H1 (cell line): Measurements from ENCODE around the gene CLUH. TPM values are rescaled to one million over a fixed set of nuclear protein-coding genes. Genes with fewer than 3 reads are reported as not detected.

Experiments
- CTCF ChIA-PET: fragments of 300-600 bp; sonication (Branson Sonifier 250); formaldehyde crosslinking; loops from one replicate; lab custom pipeline; 2021; ENCODE audit not compliant: partially characterized antibody; lab: Charles Lee
- POLR2A ChIA-PET: fragments of 300-600 bp; sonication (Branson Sonifier 250); formaldehyde crosslinking; loops from one replicate; lab custom pipeline; 2021; ENCODE audit warnings: inconsistent platforms; ENCODE audit not compliant: partially characterized antibody; lab: Charles Lee
- DNase-seq, 2 experiments: peaks; one replicate each; pipeline versions ENCODE4 v3.0.0 to v3.0.0-alpha.2; 2010 to 2022; ENCODE audit warnings: low spot score in 2 of 2, low read depth in 1 of 2, mixed read lengths in 1 of 2
- FAIRE-seq: peaks from 2 replicates; lab custom pipeline; 2011; peaks lifted over from hg19 to GRCh38; lab: Jason Lieb, UNC
- H2AFZ ChIP-seq: 2 replicates; pipeline ENCODE4 v1.8.1; 2012; ENCODE audit warnings: low read length, inconsistent platforms
- H2AK5ac ChIP-seq: 2 replicates; pipeline ENCODE4 v1.6.1; 2013; ENCODE audit warnings: low read depth, low read length
- H2BK120ac ChIP-seq: replicated peaks from 2 replicates; pipeline ENCODE3; 2013; ENCODE audit warnings: low read depth, low read length, inconsistent platforms
- H2BK12ac ChIP-seq: 2 replicates; pipeline ENCODE4 v1.6.1; 2013; ENCODE audit warnings: low read depth, low read length
- H2BK15ac ChIP-seq: 2 replicates; pipeline ENCODE4 v1.6.1; 2013; ENCODE audit warnings: low read length
- H2BK20ac ChIP-seq: 2 replicates; pipeline ENCODE4 v1.6.1; 2013; ENCODE audit warnings: low read length
- H2BK5ac ChIP-seq: 2 replicates; pipeline ENCODE4 v1.6.1; 2013; ENCODE audit warnings: low read depth, low read length
- H3K14ac ChIP-seq: 2 replicates; pipeline ENCODE4 v1.6.1; 2013; ENCODE audit warnings: inconsistent platforms; ENCODE audit not compliant: insufficient read length
- H3K18ac ChIP-seq: 2 replicates; pipeline ENCODE4 v1.6.1; 2013; ENCODE audit warnings: low read length; ENCODE audit errors: extremely low read depth
- H3K23ac ChIP-seq: 2 replicates; pipeline ENCODE4 v1.6.1; 2013; ENCODE audit warnings: inconsistent platforms; ENCODE audit not compliant: insufficient read length
- H3K23me2 ChIP-seq: 2 replicates; pipeline ENCODE4 v1.6.1; 2013; ENCODE audit warnings: low read depth, low read length
- H3K27ac ChIP-seq: 2 replicates; pipeline ENCODE4 v1.6.1; 2011; ENCODE audit warnings: low read depth, low read length, inconsistent platforms
- H3K27me3 ChIP-seq, 4 experiments: replicated peaks in 1 of 4; 1 replicate in 1 of 4; 2 replicates in 3 of 4; pipeline versions ENCODE4 v1.6.1 to v1.8.1; 2011 to 2013; ENCODE audit warnings: low read length in 3 of 4, mild to moderate bottlenecking in 3 of 4, inconsistent platforms in 2 of 4, mixed read lengths in 2 of 4, moderate library complexity in 1 of 4; ENCODE audit not compliant: control insufficient read depth in 3 of 4, insufficient read depth in 3 of 4; ENCODE audit errors: extremely low read depth in 1 of 4
- H3K36me3 ChIP-seq, 4 experiments: 2 replicates each; pipeline versions ENCODE4 v1.6.1 to v1.8.1; 2011 to 2013; ENCODE audit warnings: mild to moderate bottlenecking in 4 of 4, low read length in 3 of 4, moderate library complexity in 2 of 4, control low read depth in 1 of 4, inconsistent platforms in 1 of 4; ENCODE audit not compliant: insufficient read depth in 4 of 4, control insufficient read depth in 2 of 4
- H3K4ac ChIP-seq: replicated peaks from 2 replicates; pipeline ENCODE3; 2013; ENCODE audit warnings: low read length, low read depth, mixed read lengths, inconsistent platforms; ENCODE audit not compliant: insufficient read length
- H3K4me1 ChIP-seq, 4 experiments: replicated peaks in 1 of 4; 1 replicate in 1 of 4; 2 replicates in 3 of 4; pipeline versions ENCODE4 v1.6.1 to v1.8.1; 2011 to 2013; ENCODE audit warnings: low read length in 3 of 4, inconsistent platforms in 2 of 4, mixed read lengths in 1 of 4; ENCODE audit not compliant: insufficient read depth in 4 of 4, control insufficient read depth in 3 of 4
- H3K4me2 ChIP-seq, 2 experiments: 2 replicates each; pipeline versions ENCODE4 v1.6.1 to v1.8.1; 2011 to 2013; ENCODE audit warnings: low read depth in 2 of 2, low read length in 2 of 2, control low read depth in 1 of 2, inconsistent platforms in 1 of 2, mild to moderate bottlenecking in 1 of 2; ENCODE audit not compliant: insufficient read depth in 1 of 2
- H3K4me3 ChIP-seq, 4 experiments: fragments of 200-600, 300-600 bp in 1 of 4; sonication (generic), shearing (Covaris generic), sonication (Bioruptor Twin) in 1 of 4; 2 replicates each; pipeline versions ENCODE4 v1.5.1 to v1.8.1; 2011 to 2016; ENCODE audit warnings: low read length in 4 of 4, low read depth in 3 of 4, control low read depth in 2 of 4, inconsistent platforms in 2 of 4, mild to moderate bottlenecking in 2 of 4, mixed read lengths in 1 of 4, moderate library complexity in 1 of 4; ENCODE audit not compliant: insufficient read depth in 2 of 4; ENCODE audit errors: extremely low read depth in 1 of 4
- H3K56ac ChIP-seq: replicated peaks from 2 replicates; pipeline ENCODE3; 2013; ENCODE audit warnings: low read depth, mild to moderate bottlenecking, mixed read lengths, low read length, inconsistent platforms; ENCODE audit not compliant: insufficient read length
- H3K79me1 ChIP-seq: 2 replicates; pipeline ENCODE4 v1.6.1; 2013; ENCODE audit warnings: low read depth, low read length, control low read depth
- H3K79me2 ChIP-seq, 2 experiments: 2 replicates each; pipeline versions ENCODE4 v1.6.1 to v1.8.1; 2012 to 2013; ENCODE audit warnings: low read length in 2 of 2, mild to moderate bottlenecking in 2 of 2, inconsistent platforms in 1 of 2; ENCODE audit not compliant: insufficient read depth in 2 of 2, control insufficient read depth in 1 of 2
- H3K9ac ChIP-seq, 4 experiments: replicated peaks in 1 of 4; 1 replicate in 1 of 4; 2 replicates in 3 of 4; pipeline versions ENCODE4 v1.6.1 to v1.8.1; 2011 to 2013; ENCODE audit warnings: low read depth in 3 of 4, low read length in 3 of 4, control low read depth in 2 of 4, mild to moderate bottlenecking in 2 of 4, moderate library complexity in 2 of 4, inconsistent platforms in 1 of 4; ENCODE audit errors: extremely low read depth in 1 of 4
- H3K9me3 ChIP-seq, 2 experiments: 2 replicates each; pipeline versions ENCODE4 v1.6.1 to v1.8.1; 2012 to 2013; ENCODE audit warnings: mild to moderate bottlenecking in 2 of 2, moderate library complexity in 2 of 2, control low read depth in 1 of 2, inconsistent platforms in 1 of 2, low read depth in 1 of 2, low read length in 1 of 2, mixed read lengths in 1 of 2; ENCODE audit not compliant: insufficient read depth in 2 of 2
- H4K20me1 ChIP-seq, 2 experiments: replicated peaks in 1 of 2; 2 replicates each; pipeline versions ENCODE3 to v1.8.1; 2011 to 2013; ENCODE audit warnings: inconsistent platforms in 2 of 2, low read length in 2 of 2, mild to moderate bottlenecking in 1 of 2; ENCODE audit not compliant: insufficient read depth in 2 of 2, control insufficient read depth in 1 of 2
- H4K5ac ChIP-seq: 2 replicates; pipeline ENCODE4 v1.6.1; 2013; ENCODE audit warnings: low read length, low read depth, mixed read lengths, inconsistent platforms; ENCODE audit not compliant: insufficient read length
- H4K8ac ChIP-seq: 2 replicates; pipeline ENCODE4 v1.8.0; 2013; ENCODE audit warnings: mild to moderate bottlenecking, moderate library complexity, low read length, inconsistent platforms; ENCODE audit not compliant: insufficient read depth; ENCODE audit errors: extremely low read depth
- H4K91ac ChIP-seq: replicated peaks from 2 replicates; pipeline ENCODE3; 2013; ENCODE audit warnings: low read length, mixed read lengths, inconsistent platforms; ENCODE audit not compliant: insufficient read length
- CBX5 ChIP-seq: fragments of 300-800, 300-1000 bp; sonication (generic); IDR thresholded peaks from 2 replicates; pipeline ENCODE4 v1.7.1; 2016; ENCODE audit warnings: antibody characterized with exemption, low read length, low read depth
- CTBP2 ChIP-seq: IDR thresholded peaks from 2 replicates; pipeline ENCODE4 v1.7.0; 2011; ENCODE audit warnings: borderline replicate concordance, mild to moderate bottlenecking, moderate library complexity, mixed read lengths, low read length; ENCODE audit not compliant: insufficient read depth, insufficient read length
- EZH2 ChIP-seq: fragments of 200-600 bp; sonication (generic); IDR thresholded peaks from 2 replicates; pipeline ENCODE4 v1.7.1; 2012; ENCODE audit warnings: low read depth, mild to moderate bottlenecking, moderate library complexity, low read length, inconsistent platforms; ENCODE audit not compliant: severe bottlenecking
- JUND ChIP-seq: IDR thresholded peaks from 2 replicates; pipeline ENCODE4 v1.6.1; 2011; ENCODE audit warnings: mild to moderate bottlenecking, improper control_type of control experiment, low read length
- KDM5A ChIP-seq: fragments of 200-600 bp; IDR thresholded peaks from 2 replicates; pipeline ENCODE4 v1.7.1; 2012; ENCODE audit warnings: mild to moderate bottlenecking, low read length, inconsistent platforms, mixed read lengths
- SP4 ChIP-seq: IDR thresholded peaks from 2 replicates; pipeline ENCODE4 v1.6.1; 2012; ENCODE audit warnings: low read length, inconsistent platforms
- WGBS, 2 experiments: shearing (Covaris generic) in 1 of 2; methylation state at CpG; one replicate each; pipeline versions ENCODE4 v1.1.6 to v1.1.7; 2013 to 2015; ENCODE audit warnings: low lambda C conversion rate in 2 of 2, mixed read lengths in 2 of 2, inconsistent platforms in 1 of 2, low coverage in 1 of 2, missing lambda C conversion rate in 1 of 2; ENCODE audit not compliant: insufficient replicate concordance in 2 of 2, insufficient coverage in 1 of 2, insufficient read length in 1 of 2; ENCODE audit errors: extremely low coverage in 1 of 2, missing lambda C conversion rate in 1 of 2; 5-methylcytosine and 5-hydroxymethylcytosine counted together
- polyA plus RNA-seq, 7 experiments: library from polyadenylated mRNA; depleted of rRNA in 3 of 7; stranded (reverse) in 5 of 7; unstranded in 2 of 7; fragments of >200 nt in 5 of 7; fragments of 200-250 nt in 2 of 7; gene quantifications; 1 replicate in 5 of 7; 2 replicates in 1 of 7; 4 replicates in 1 of 7; pipeline versions ENCODE4 v1.2.1 to v1.2.3, GENCODE V29; 2011 to 2013; ENCODE audit warnings: missing spikeins in 2 of 7, mixed read lengths in 2 of 7
- total RNA-seq: library from RNA; stranded (reverse); fragmentation: NEBNext Ultra II Directional; extraction: Animal tissue kit (Norgen Biotek cat#: 25700); gene quantifications from 2 replicates; pipeline ENCODE4 v1.2.1, GENCODE V29; 2021

CLUH gene
- total and polyA plus RNA-seq, 2 of the 8 experiments (the other 6 are each of a cell fraction or from before 2014, with no cell fraction given): 33.6 to 98.6 TPM

DNA sequence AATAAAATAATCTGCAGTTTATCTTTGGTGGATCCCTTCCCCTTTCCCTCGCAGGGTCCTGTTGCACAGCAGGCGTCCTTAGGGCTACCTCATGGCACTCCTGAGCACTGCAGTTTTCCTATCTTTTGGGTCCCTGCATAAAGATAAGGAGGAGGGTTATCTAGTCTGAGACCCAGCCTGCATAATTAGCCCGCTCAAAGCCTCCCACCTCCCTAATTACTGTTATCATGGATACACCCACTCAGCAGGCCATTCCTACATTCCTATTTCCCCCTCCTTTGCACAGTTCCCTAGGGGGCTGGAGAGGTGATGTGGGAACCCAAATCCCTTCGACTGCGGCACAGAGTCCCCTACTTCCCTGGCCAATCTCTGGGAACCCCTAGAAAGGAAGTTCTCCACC, 5.1 kb upstream of the CLUH start:
- no peak overlapping the region for H3K14ac ChIP-seq
- H3K36me3 ChIP-seq: no peaks in the 10 kb centered on the region
- H2BK120ac ChIP-seq: no peak overlapping the region
- FAIRE-seq: no peak
- H3K79me1 ChIP-seq: no peaks in the 10 kb centered on the region
- no peak overlapping the region for H3K4me3 ChIP-seq
- H3K27me3 ChIP-seq: 0 out of 7 replicates have a peak, but pooled peaks cover 0 to 2% (median 0%) of the 10 kb centered on the region in 4 experiments
- ChIA-PET CTCF (no interaction called here), POLR2A (no interaction called here)
- no peak overlapping the region for H3K18ac ChIP-seq
- H3K4me2 ChIP-seq: no peak overlapping the region
- no peak overlapping the region for H3K27ac ChIP-seq
- no peak overlapping the region for H2BK20ac ChIP-seq
- H4K5ac ChIP-seq: no peak overlapping the region
- no peak overlapping the region for H2AFZ ChIP-seq
- H4K20me1 ChIP-seq: no peaks in the 10 kb centered on the region
- H2BK5ac ChIP-seq: no peak overlapping the region
- H3K9me3 ChIP-seq: no peaks in the 10 kb centered on the region
- no peak overlapping the region for H3K23ac ChIP-seq
- 82% methylated on average over 5 of the region's 5 CpGs; no CpG with 5 or more reads in 1 of the 2 experiments for WGBS, 2 experiments
- no peak overlapping the region for H2BK15ac ChIP-seq
- H3K4ac ChIP-seq: no peak overlapping the region
- no peak overlapping the region for H3K56ac ChIP-seq
- DNase-seq: no peak
- no peaks in the 10 kb centered on the region; the same call in 1 of the 2 replicates for H3K23me2 ChIP-seq
- no peak overlapping the region for H2BK12ac ChIP-seq
- peaks cover 4 to 20% (median 13%) of the 10 kb centered on the region in 4 experiments for H3K4me1 ChIP-seq
- H4K91ac ChIP-seq: no peak overlapping the region
- no peak overlapping the region for H3K9ac ChIP-seq
- no peak overlapping the region for H2AK5ac ChIP-seq
- H4K8ac ChIP-seq: no peak overlapping the region
- no peak for TF ChIP-seq JUND
- no peak for TF ChIP-seq CBX5
- TF ChIP-seq EZH2: no peak
- TF ChIP-seq CTBP2: no peak
- no peak for TF ChIP-seq KDM5A
- no peak for TF ChIP-seq SP4
- no peaks in the 10 kb centered on the region for H3K79me2 ChIP-seq
